ENCODE data around the gene RPS10. TPM values are rescaled to one million over a fixed set of nuclear protein-coding genes. Genes with fewer than 3 reads are reported as not detected.
"Not testable (repeated sequence)": the region's sequence is repeated elsewhere in the genome, so short reads cannot be mapped to it uniquely, and the experiment has no call there.

The RPS10 gene
- total RNA-seq, 1 donor from 2014 or later: 1,443 TPM

DNA sequence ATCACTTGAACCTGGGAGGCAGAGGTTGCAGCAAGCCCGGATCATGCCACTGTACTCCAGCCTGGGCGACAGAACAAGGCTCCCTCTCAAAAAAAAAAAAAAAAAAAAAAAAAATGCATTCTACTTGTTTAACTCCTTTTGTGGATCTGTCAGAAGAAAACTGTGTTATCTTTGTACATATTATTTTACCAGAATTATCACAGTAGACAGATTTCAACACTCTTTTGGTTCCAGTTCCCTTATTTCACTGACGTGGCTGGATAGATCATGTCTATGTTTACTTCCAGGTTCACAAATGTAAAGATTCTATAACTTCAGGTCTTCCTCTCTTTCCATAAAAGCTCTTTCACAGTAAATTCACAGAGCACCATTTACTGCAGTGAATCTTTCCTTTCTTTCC is 51.8 kb downstream of the RPS10 start:
- DNase-seq (ENCODE audit: low read depth): no peak

DNA sequence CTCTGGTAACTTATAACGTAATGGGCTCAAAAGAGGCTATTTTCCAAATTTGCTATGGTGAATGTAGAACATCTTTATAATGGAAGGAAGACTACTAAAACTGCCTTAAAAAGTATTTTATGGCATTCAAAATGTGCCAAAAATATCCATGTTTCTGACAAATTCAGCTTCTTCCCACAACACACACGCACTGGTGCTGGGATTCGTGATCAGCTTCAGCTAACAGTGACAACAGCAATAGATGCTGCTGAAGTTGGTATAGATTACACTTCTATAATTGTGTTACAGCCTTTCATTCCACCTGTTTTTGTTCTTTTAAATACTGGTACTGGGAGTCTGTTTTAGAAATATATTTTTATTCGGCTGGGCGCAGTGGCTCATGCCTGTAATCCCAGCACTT is 52.4 kb downstream of the RPS10 start:
- DNase-seq (ENCODE audit: low read depth): no peak

DNA sequence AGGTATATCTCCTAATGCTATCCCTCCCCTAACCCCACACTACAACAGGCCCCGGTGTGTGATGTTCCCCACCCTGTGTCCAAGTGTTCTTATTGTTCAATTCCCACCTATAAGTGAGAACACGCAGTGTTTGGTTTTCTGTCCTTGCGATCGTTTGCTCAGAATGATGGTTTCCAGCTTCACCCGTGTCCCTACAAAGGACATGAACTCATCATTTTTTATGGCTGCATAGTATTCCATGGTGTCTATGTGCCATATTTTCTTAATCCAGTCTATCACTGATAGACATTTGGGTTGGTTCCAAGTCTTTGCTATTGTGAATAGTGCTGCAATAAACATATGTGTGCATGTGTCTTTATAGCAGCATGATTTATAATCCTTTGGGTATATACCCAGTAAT is 54.0 kb downstream of the RPS10 start:
- not testable (repeated sequence) for DNase-seq (ENCODE audit: low read depth)

DNA sequence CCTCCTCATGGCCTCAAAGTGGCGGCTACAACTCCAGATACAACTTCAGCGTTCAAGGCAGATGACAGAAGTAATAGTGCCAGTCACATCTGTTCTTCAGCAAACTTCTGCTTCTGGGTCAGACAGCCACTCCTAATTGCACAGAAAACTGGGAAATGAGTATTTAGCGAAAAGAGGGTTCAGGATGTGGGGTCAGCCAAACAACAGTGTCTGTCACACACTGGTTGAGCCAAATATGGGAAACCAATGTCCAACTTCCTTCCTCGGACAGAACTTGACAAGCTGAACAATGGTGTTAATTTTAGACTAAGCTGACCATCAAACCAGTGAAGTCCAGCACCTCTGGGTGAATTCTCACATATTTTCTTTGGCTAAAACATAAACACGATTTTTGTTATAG is 55.5 kb downstream of the RPS10 start:
- DNase-seq (ENCODE audit: low read depth): no peak

DNA sequence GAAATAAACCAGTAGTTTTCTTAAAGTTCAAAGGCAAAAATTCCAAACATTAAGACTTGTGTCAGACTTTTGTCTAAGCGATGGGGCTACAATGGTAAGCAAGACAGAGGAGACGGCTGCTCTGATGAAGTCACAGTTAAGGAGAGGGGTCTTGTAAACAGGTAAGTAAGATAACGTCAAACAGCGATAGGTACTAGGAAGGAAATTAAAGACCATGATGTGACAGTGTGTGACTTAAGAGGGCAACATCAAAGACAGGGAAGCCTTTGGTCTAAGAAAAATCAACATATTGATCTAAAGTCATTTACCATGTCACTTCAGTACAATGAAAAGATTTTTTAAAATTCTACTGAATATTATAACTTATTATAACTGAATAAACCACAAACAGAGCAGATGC is 56.5 kb downstream of the RPS10 start:
- no peak for DNase-seq (ENCODE audit: low read depth)

Other genes with a start within 250 kb of the RPS10 start
- 30.4 and 37.5 TPM in 2 replicates for gene HMGA1, start 189.2 kb downstream of the RPS10 start, total RNA-seq
- gene SMIM29, start 177.1 kb downstream of the RPS10 start, total RNA-seq: 21.6 and 25.5 TPM in 2 replicates
- gene NUDT3, start 33.4 kb downstream of the RPS10 start, total RNA-seq: 39.6 and 45.9 TPM in 2 replicates
- 4.4 and 5.4 TPM in 2 replicates for gene PACSIN1, start 40.0 kb upstream of the RPS10 start, total RNA-seq
- gene SPDEF, start 130.3 kb upstream of the RPS10 start, total RNA-seq: not detected in 2 replicates

Data from myocyte (in vitro differentiated cells).